Endothelial cell (in vitro differentiated cells): ENCODE results near the gene UGT1A4. TPM values are rescaled to one million over a fixed set of nuclear protein-coding genes. Genes with fewer than 3 reads are reported as not detected.

ENCODE experiments used
- DNase-seq: peaks from one replicate; pipeline ENCODE4 v3.0.0; 2021; ENCODE audit warnings: low spot score
- H3K27ac Mint-ChIP-seq: one replicate; pipeline ENCODE4 v1.8.0; 2021; ENCODE audit warnings: mixed read lengths, inconsistent platforms; ENCODE audit not compliant: unreplicated experiment
- H3K27me3 Mint-ChIP-seq: one replicate; pipeline ENCODE4 v1.8.0; 2021; ENCODE audit warnings: mild to moderate bottlenecking, moderate library complexity, mixed read lengths, inconsistent platforms; ENCODE audit not compliant: unreplicated experiment
- H3K36me3 Mint-ChIP-seq: one replicate; pipeline ENCODE4 v1.8.0; 2021; ENCODE audit warnings: mild to moderate bottlenecking, low read depth, mixed read lengths, inconsistent platforms; ENCODE audit not compliant: unreplicated experiment
- H3K4me1 Mint-ChIP-seq: one replicate; pipeline ENCODE4 v1.8.0; 2021; ENCODE audit warnings: mild to moderate bottlenecking, mixed read lengths, inconsistent platforms; ENCODE audit not compliant: unreplicated experiment
- H3K4me3 Mint-ChIP-seq: one replicate; pipeline ENCODE4 v1.8.0; 2021; ENCODE audit warnings: mild to moderate bottlenecking, mixed read lengths, inconsistent platforms; ENCODE audit not compliant: unreplicated experiment
- H3K9me3 Mint-ChIP-seq: one replicate; pipeline ENCODE4 v1.8.0; 2021; ENCODE audit warnings: mixed read lengths, inconsistent platforms; ENCODE audit not compliant: unreplicated experiment
- CTCF ChIP-seq: fragments of 200-600 bp; sonication (generic); IDR thresholded peaks from one replicate; pipeline ENCODE4 v1.5.0; 2021; ENCODE audit warnings: antibody characterized with exemption; ENCODE audit not compliant: unreplicated experiment
- total RNA-seq: library from RNA; stranded (reverse); fragmentation: NEBNext Ultra II Directional; extraction: Animal tissue kit (Norgen Biotek cat#: 25700); gene quantifications from one replicate; pipeline ENCODE4 v1.2.1, GENCODE V29; 2021; ENCODE audit not compliant: unreplicated experiment

Gene UGT1A4
- total RNA-seq, 1 donor from 2014 or later: not detected

- no peaks in the 10 kb centered on the region for H3K9me3 Mint-ChIP-seq
- H3K27me3 Mint-ChIP-seq: peaks cover 12% of the 10 kb centered on the region
- no peak overlapping the region for H3K27ac Mint-ChIP-seq
- no peak overlapping the region for H3K4me3 Mint-ChIP-seq
- H3K36me3 Mint-ChIP-seq: peaks cover 17% of the 10 kb centered on the region
- no peak for TF ChIP-seq CTCF
- H3K4me1 Mint-ChIP-seq: no peaks in the 10 kb centered on the region
- DNase-seq: no peak
Observed at GRCh38 chr2:233791883-233792329, 73.4 kb downstream of the UGT1A4 start.

- Mint-ChIP-seq H3K27me3 (peaks cover 12% of the 10 kb centered on the region), H3K27ac (no peak overlapping the region)
Observed at GRCh38 chr2:233792720-233793119, 74.2 kb downstream of the UGT1A4 start.

GRCh38 chr2:233793465-233794127 is 75.1 kb downstream of the UGT1A4 start:
- Mint-ChIP-seq H3K27me3 (peaks cover 12% of the 10 kb centered on the region), H3K9me3 (no peaks in the 10 kb centered on the region), H3K36me3 (peaks cover 17% of the 10 kb centered on the region), H3K27ac (no peak overlapping the region), H3K4me3 (no peak overlapping the region), H3K4me1 (no peaks in the 10 kb centered on the region)
- DNase-seq: no peak
- TF ChIP-seq CTCF: no peak

More at GRCh38 chr2:233792720-233793119, 74.2 kb downstream of the UGT1A4 start:
- DNase-seq: no peak
- no peak for TF ChIP-seq CTCF
- Mint-ChIP-seq H3K36me3 (peaks cover 17% of the 10 kb centered on the region), H3K4me3 (no peak overlapping the region), H3K9me3 (no peaks in the 10 kb centered on the region), H3K4me1 (no peaks in the 10 kb centered on the region)

- TF ChIP-seq CTCF: no peak
- no peaks in the 10 kb centered on the region for H3K9me3 Mint-ChIP-seq
- peaks cover 14% of the 10 kb centered on the region for H3K36me3 Mint-ChIP-seq
- no peak overlapping the region for H3K4me3 Mint-ChIP-seq
- no peaks in the 10 kb centered on the region for H3K4me1 Mint-ChIP-seq
- H3K27me3 Mint-ChIP-seq: peaks cover 14% of the 10 kb centered on the region
- no peak overlapping the region for H3K27ac Mint-ChIP-seq
- no peak for DNase-seq
Observed at GRCh38 chr2:233794128-233794658, 75.7 kb downstream of the UGT1A4 start.

GRCh38 chr2:233795735-233796171 is 77.2 kb downstream of the UGT1A4 start:
- no peak for DNase-seq

More at GRCh38 chr2:233795735-233796171, 77.2 kb downstream of the UGT1A4 start:
- H3K27ac Mint-ChIP-seq: no peak overlapping the region
- H3K4me3 Mint-ChIP-seq: no peak overlapping the region
- H3K4me1 Mint-ChIP-seq: no peaks in the 10 kb centered on the region
- peaks cover 17% of the 10 kb centered on the region for H3K27me3 Mint-ChIP-seq
- H3K9me3 Mint-ChIP-seq: no peaks in the 10 kb centered on the region
- TF ChIP-seq CTCF: no peak
- H3K36me3 Mint-ChIP-seq: peaks cover 7% of the 10 kb centered on the region
